ENCODE results near the gene RFX8.
"Not testable (repeated sequence)": the region's sequence is repeated elsewhere in the genome, so short reads cannot be mapped to it uniquely, and the experiment has no call there.

RFX8 gene

DNA sequence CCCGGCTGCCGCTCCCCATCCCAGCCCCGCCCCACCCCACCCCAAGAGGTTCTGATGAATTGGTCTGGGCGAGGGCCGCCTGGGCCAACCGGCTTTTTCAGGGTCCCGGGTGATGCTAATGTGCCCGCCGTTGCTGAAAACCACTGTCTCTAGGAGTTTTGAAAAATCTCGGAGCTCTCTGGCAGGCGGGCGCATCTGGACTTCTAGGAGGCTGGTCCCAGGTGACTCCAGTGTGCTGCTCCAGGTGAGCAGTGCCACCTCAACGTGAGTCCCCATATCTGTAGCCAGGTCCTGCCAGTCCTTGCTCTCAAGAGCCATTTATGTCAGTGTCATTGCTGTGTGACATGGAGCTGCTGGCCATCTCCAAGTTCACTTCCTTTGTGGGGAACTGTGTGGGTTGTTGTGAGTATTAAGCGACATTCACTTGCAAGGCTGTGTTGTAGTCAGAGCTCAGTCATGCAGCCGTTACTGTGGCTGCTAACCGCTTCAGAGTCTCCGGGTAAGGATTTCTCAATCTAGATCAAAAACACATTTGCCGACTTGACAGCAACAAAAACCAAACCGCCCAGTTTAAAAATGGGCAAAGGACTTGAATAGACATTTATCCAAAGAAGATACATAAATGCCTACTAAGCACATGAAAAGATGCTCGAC lies at the start of gene RFX8:
TSS of gene RFX8 (minus strand) at position 382 of the 654 bp plus-strand sequence. CDS start 8,264 bp downstream, outside the sequence.
- DNase-seq = no peak

DNA sequence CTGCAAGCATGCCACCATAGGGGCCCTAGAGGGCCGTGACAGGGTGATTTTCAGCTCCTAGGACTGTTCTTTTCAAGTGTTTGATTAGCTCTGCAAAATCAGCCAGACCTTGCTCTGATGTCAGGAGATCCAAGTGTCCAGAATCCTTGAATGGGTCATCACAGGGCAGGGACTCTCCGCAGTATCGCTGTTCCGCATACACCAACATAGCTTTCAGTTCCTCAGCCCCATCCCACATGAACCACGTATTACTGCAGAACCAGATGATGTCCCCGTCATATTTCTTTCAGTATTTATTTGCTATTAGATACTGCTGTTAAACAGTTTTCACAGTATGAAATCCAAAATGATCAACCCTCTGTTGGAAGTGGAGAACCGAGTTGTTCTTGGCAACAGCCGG lies 46.6 kb upstream of the RFX8 start:
- no peak for DNase-seq

DNA sequence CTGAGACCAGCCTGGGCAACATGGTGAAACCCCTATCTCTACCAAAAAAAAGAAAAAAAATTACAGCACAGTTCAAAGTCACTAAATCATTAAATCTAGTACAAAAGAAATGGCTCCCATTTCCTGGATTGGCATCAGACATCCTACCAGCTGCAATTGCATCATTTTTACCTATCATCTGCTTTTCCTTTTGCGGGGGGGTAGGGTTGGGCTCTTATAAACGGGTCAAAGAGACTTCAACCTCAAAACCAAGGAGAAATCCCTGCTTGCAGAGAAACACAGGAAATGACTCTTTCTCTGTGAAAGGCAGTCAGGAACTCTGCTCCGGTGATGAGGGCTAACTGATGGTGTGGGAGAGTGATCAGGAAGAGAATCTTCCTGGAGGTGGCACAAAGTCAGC lies 45.3 kb upstream of the RFX8 start:
- no peak for DNase-seq

DNA sequence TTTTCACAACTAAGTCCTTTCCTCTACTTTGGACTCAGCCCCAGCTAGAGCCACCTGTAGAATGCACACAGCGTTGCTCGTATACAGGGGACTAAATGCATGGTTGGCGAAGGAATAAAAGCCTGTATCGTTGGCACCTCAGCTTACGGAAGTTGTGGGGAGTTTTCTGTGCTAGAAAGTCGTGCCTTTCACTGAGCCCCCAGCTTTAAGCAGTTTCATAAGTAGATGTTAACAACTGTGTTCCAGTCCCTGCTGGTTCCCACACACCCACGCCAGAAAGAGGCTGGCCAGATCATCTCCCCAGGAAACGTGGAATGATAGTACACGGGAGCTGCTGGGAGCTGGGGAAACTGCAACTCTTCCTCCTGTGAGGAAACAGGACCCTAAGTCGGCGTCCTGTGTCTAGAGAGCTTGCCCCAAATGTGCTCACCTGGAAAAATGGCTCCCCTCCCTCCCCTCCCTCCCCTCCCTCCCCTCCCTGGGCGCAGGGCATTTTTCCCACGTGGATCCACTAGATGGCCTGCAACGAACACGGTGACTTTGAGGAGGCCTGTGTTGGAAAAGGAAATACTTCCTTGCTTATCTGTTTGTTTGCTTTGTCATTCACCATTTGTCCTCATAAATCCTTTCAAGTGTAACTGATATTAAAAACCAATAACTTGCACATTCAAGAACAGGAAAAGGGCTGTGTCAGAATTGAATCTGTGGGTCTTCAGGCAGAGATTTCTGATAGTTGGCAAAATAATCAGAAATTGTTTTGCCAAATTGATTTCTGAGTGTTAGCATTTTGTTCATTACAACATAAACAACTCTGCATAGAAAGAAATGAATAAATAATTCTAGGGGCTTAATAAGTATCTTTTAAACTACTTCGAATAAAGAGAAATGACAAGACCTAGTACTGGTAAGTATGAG lies 43.9 kb upstream of the RFX8 start:
- no peak for DNase-seq

DNA sequence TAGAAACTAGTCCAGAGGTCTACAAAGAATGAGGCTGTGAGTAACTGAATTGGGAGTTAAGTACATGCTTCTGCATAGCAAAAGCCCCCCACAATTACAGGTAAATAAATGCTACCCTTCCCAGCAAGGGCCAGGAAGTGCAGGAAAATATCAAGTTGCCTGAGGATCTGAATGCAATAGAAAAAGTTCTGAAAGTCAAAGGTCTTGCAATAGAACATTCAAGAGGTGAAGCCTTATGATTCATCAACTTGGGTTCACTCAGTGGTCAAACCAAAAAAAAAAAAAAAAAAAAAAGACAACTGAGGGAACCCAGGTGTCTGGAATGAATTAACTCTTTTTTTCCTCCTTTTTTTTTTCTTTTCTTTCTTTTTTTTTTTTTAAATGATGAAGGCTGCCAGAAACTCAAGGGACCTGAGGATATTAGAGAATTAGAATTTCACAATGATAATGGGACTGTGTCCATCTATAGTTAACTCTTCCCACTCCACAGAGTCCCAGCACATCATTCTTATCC lies 42.9 kb upstream of the RFX8 start:
- no peak for DNase-seq

DNA sequence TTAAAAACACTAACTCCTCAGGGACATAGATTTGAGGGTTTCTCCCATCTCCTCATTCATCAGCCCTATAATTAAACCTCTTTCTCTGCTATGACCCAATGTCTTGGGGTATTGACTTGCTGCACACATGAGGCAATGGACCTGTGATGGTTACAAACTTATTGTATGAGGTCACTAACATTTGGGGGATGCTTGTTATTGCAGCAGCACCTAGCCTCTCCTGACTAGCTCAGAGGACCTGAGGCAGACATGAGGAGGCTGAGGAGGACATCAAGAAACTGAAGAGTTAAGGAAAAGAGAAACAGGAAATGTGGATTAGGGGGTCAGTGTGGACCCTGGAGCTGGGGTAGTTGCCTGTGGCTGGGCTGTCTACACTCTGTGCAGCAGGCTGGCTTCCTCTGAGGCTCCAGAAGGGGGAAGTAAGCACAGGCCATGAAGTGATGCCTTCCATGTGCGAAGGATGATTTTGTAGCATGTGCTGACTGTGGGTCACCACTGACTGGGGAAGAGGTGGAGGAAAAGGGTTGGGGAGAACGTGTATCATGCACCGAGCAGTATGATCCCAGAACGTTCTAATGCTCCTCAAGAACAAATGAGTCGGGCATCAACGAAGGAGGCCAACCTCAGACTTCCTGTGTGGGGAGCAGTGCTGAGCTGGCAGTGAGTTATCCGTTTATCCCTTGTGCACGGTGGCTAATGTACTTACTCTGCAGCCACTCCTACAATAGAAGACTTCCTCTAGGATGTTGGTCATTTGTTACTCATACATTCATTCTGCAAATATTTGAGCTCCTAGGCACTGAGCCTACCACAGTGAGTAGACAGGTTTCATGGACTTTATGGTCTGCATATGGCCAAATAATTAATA lies 42.1 kb upstream of the RFX8 start:
- no peak for DNase-seq

DNA sequence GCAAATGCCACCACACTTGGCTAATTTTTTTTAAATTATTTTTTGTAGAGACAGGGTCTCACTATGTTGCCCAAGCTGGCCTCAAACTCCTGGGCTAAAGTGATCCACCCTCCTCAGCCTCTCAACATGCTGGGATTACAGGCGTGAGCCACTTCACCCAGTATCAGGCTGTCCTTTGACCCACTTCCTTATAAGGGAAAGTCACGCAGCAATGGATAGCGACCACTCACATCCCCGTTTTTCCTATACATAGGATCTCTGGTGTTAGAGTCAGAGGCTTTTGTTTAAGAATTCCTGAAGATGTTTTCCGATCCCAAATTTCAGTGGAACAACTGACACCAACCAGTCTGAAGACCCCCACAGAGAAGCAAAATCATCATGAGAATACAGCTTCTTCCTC lies 41.4 kb upstream of the RFX8 start:
- DNase-seq = no peak

DNA sequence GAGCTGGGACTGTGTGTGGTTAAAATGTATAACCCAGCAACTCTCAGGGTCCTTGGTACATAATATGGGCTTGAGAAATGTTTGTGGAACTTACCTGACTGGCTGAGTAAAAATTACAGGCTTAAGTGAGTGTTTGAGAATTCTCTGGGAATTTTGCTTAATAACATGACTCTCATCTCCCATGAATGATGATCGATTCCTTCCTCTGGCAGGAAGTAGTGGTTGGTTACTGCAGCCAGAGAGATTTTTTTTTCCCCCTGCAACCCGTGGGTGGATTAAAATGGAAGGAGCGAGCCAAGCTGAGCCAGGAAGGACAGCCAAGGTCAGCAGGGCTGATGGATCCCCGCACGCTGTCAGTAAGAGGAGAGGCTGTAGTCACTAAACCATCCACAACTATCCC lies 40.6 kb upstream of the RFX8 start:
- DNase-seq = no peak

DNA sequence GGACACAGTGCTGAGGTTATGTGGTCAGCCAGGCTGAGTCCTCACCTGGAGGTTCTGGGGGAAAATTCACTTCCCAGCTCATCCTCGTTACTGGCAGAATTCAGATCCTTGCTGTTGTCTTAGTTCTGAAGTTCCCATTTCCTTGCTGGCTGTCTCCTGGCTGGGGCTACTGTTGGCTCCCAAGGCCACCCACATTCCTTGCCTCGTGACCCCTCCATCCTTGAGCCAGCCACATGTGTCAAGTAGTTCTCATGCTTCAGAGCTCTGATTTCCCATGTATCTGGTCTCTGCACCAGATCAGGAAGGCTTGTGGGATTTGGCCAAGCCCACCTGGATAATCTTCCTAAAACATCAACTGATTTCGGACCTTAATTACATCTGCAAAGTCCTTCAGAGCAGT lies 38.1 kb upstream of the RFX8 start:
- DNase-seq = no peak

DNA sequence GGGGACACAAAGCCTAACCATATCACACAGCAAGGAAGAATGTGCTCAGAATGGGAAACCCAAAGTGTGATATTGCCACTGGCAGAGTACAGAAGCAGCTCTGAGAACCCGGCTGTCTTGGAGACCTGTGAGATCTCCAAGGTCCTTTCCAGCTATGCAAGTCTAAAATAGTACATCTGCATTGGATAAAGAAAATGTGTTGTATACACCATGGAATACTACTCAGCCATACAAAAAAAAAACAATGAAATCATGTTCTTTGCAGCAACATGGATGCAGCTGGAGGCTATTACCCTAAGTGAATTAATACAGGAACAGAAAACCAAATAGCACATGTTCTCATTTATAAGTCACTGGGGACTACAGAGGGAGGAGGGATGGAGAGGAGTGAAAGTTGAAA lies 36.5 kb upstream of the RFX8 start:
- no peak for DNase-seq

DNA sequence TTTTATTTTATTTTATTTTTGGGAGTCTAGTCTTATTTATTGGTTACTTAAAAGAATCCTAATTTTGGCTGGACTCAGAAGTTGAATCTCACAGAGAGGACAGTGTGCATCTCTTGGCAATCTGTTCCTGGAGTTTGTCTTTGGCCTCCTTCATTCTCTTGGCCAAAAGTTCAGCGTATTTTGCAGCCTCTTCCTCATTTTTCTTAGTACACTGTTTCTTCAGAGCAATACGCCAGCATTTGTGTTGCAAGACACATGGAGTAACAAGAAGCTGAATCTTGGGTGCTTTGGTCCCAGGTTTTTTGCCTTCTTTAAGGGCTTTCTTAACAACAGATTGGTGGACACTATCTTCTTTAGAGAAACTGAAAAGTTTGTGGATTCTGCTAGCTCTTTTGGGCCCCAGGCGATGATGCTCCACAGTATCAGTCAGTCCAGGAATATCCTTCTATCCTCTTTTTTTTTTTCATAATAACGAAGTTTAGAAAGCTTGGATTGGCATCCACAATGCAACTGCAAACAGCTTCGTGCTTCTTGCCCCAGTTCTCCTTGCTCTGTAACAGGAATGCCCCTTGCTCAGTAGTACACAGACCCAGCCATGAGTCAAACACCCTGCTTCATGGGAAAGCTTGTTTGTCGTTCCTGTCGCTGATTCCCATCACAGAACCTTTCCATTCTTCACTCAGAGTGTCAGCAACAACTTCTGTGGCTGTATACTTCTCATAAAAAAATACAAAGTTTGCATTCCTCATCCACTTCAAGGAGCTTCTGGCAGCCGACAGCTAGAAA lies 34.8 kb upstream of the RFX8 start:
- DNase-seq = no peak

DNA sequence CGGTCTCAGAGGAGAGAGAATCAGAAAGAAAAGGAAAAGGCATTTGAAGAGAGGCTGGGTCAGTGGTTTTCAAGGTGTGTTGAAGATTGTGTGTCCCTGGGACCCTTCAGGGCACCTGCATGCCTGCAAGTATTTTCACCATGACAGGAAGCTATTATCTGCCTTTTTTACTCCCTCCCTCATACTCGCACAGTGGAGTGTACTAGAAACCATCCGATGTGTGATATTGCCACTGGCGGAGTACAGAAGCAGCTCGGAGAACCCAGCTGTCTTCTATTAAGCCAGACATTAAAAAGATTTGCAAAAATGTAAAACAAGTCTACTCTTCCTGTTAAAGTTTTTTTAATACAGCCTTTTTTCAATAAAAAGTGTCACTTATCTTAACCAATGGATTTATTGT lies 33.7 kb upstream of the RFX8 start:
- no peak for DNase-seq

DNA sequence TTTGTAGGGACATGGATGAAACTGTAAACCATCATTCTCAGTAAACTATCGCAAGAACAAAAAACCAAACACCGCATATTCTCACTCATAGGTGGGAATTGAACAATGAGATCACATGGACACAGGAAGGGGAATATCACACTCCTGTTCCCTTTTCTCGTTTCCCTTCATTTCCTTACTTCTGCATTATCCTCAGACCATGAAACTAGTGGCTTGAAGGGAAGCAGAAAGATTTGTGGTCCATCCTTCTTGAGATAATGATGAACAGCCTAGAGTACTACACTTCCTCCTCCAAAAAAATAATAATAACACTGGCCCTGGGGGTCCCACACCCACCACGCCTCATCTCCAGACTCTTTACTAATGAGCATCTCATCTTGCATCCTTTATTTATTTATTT lies 30.4 kb upstream of the RFX8 start:
- not testable (repeated sequence) for DNase-seq

DNA sequence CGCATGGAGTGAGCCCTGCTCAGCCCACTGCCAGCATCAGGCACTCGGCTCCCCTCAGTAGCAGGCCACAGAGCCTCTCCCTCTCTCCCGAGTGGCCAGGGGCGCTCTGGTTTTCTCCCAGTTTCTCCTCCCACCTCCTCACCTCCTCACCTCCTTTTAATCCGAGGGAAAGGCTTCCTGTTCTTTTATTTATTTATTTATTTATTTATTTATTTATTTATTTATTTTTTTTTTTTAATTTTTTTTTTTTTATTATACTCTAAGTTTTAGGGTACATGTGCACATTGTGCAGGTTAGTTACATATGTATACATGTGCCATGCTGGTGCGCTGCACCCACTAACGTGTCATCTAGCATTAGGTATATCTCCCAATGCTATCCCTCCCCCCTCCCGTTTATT lies 29.8 kb upstream of the RFX8 start:
- not testable (repeated sequence) for DNase-seq

DNA sequence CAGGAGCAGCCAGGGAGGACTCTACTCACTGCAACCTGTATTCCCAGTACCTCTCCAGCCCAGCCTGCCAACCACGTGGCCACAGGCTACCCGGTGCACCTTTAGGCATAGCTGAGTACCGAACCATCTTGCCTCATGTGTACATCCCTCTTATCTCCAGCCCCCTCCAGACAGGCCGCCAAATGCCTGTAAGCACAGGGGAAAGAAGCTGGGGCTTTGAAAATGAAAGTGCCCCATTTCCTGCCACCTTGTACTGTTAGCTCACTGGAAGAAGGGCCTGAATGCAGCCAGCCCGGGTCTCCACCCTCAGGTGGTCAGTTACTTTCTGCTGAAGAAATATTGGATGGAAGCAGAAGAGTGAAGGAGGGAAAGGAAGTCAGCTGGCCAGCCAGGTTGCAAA lies 27.2 kb upstream of the RFX8 start:
- DNase-seq = no peak

DNA sequence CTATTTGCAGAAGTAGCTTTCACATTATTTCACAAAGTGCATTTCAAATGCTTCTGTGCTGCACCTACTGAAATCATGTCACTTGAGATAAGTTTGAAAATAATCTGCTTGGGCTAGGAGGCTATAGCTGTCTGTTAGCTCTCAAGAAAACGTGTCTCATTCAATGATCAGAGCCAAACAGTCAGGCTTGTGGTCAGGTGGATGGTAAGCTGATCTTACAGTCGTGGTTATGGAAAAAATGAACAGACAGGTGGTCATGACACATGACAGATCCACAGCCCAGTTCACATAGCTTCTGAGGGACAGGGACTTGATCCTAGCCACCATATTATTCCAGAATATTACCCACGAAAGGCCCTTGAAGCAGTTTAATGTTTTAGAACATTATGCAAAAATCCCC lies 26.5 kb upstream of the RFX8 start:
- DNase-seq = no peak

DNA sequence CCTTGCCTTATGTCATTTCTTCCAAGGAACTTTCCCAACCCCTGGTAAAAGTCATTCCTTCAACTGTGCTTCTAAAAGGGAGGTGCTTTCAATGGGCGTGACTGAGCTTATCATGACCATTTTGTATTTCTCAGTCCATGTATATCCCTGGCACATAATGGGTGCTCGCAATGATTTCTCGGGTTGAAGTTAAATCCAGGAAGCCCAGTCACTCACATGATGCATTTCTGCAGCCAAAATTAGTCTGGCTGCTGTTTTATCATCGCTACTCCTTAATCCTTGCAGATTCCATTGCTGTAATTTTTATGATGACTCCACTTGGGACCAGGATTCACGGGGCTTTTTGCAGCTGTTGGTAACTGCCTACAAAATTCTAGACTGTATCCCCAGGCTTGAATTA lies 25.9 kb upstream of the RFX8 start:
- DNase-seq = no peak

DNA sequence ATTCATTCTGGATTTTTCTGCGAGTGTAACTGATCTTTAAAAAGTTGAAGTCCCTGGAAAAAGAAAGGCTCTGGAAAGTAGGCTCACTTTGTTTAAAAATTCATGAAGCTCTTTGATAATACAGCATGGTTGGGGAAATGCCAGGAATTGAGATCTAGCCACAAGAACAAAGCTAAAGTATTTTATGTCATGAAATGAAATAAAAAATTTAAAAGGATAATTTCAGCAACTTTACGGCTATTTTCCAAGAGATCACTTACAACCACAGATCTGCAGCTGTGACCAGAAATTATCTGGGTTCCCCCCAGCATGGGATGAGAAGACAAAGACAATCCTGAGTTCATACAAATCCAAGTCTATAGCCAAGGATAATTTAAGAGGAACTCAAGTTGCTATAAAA lies 25.3 kb upstream of the RFX8 start:
- no peak for DNase-seq

DNA sequence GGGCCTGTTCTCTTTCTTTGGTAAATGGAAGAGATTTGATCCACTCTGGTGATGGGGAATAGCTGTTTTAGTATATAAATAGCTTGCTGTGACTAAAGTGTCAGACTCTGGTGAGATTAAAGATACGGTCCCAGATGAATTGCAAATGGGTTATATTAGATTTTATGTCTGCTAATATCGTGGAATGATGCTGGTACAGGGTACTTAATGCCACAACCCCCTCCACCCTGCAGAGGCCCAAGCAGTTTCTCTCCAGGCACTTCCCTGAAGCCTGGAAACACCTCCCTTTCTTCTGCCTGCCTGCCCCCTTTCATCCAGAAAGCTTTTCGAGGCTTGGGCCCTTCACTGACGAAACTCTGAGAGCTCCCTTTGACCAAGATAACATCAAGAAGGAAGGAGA lies 21.4 kb upstream of the RFX8 start:
- no peak for DNase-seq

DNA sequence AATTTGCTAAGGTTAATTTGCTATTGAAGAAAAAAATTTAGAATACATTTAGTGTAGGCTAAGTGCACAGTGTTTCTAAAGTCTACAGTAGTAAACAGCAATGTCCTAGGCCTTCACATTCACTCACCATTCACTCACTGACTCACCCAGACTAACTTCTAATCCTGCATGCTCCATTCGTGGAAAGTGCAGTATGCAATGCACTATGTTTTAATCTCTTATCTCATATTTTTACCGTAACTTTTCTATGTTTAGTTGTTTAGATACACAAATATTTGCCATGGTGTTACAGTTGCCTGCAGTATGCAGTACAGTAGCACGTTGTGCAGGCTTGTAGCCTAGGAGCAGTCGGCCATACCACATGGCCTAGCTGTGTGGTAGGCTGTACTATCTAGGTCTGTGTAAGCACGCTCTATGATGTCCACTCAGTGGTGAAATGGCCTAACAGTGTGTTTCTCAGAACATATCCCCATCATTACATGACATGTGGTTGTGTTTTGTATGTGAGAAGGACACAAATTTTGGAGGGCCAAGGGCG lies 18.1 kb upstream of the RFX8 start:
- DNase-seq = no peak

DNA sequence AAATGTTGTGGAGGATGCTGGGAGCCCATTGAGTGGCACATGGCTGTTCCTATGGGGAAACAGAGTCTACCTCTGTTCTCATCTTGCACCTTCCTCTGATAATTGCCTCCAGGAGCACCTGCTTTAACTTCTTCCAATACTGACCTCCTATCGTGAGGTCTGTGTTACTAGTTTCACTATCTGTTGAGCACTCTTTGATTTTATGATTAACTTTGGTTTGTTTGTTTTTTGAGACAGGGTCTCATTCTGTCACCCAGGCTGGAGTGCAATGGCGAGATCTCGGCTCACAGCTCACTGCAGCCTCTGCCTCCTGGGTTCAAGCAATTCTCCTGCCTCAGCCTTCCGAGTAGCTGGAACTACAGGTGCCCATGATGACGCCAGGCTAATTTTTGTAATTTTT lies 12.1 kb upstream of the RFX8 start:
- DNase-seq = no peak

DNA sequence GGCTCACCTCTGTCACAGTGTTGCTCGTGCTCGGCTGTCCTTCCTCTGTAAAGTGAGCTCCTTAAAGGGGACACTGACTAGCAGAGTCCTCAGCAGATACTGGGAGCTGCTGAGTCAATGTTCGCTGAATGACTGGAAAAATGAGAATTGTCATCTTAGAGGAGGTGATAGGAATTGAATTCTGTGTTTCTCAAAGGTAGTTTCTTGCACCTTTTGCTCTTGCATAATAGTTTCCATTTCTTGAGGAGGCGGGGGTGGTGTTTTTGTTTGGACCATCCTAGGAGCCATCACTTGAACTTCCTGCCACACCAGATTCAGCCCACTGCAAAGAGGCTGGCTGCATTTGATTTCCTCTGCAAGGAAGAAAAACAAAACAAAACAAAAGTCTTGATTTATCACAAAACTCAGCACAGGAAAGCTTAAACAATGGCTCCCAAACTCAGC lies 11.4 kb upstream of the RFX8 start:
- DNase-seq = no peak
